HG03460 (cell line): ENCODE data around the gene CLDN20.
"Not testable (repeated sequence)": the region's sequence is repeated elsewhere in the genome, so short reads cannot be mapped to it uniquely, and the experiment has no call there.

ENCODE experiments used
- ATAC-seq: cut with Tn5 transposase; IDR thresholded peaks from one replicate; pipeline ENCODE4 v1.9.1; 2021; ENCODE audit not compliant: unreplicated experiment

The CLDN20 gene

GRCh38 chr6:155268088-155268867 lies 4.5 kb downstream of the CLDN20 start:
- ATAC-seq, result not testable (repeated sequence)

GRCh38 chr6:155269765-155270164 lies 6.0 kb downstream of the CLDN20 start:
- no peak for ATAC-seq

GRCh38 chr6:155270561-155271091 lies 6.8 kb downstream of the CLDN20 start:
- ATAC-seq, result no peak

GRCh38 chr6:155271145-155271544 lies 7.3 kb downstream of the CLDN20 start:
- ATAC-seq, result no peak

GRCh38 chr6:155272353-155273232 lies 8.8 kb downstream of the CLDN20 start:
- no peak for ATAC-seq

GRCh38 chr6:155273431-155273830 lies 9.6 kb downstream of the CLDN20 start:
- no peak for ATAC-seq

- ATAC-seq, result no peak
These were observed 10.3 kb downstream of the CLDN20 start for GRCh38 chr6:155274106-155274505.

GRCh38 chr6:155274533-155274932 lies 10.7 kb downstream of the CLDN20 start:
- ATAC-seq, result no peak

- ATAC-seq, result no peak
These were observed 12.1 kb downstream of the CLDN20 start for GRCh38 chr6:155275808-155276480.

GRCh38 chr6:155276638-155277037 lies 12.8 kb downstream of the CLDN20 start:
- ATAC-seq, result no peak

- ATAC-seq, result no peak
These were observed 14.7 kb downstream of the CLDN20 start for GRCh38 chr6:155278319-155279049.

- ATAC-seq, result no peak
These were observed 21.0 kb downstream of the CLDN20 start for GRCh38 chr6:155284775-155285174.

GRCh38 chr6:155287762-155288161 lies 23.9 kb downstream of the CLDN20 start:
- no peak for ATAC-seq

GRCh38 chr6:155290491-155290890 lies 26.7 kb downstream of the CLDN20 start:
- no peak for ATAC-seq

GRCh38 chr6:155291291-155291690 lies 27.5 kb downstream of the CLDN20 start:
- ATAC-seq, result no peak

- ATAC-seq, result no peak
These were observed 28.9 kb downstream of the CLDN20 start for GRCh38 chr6:155292711-155293110.

- ATAC-seq, result no peak
These were observed 33.9 kb downstream of the CLDN20 start for GRCh38 chr6:155297669-155298068.

GRCh38 chr6:155301867-155302266 lies 38.1 kb downstream of the CLDN20 start:
- ATAC-seq, result no peak

- ATAC-seq, result no peak
These were observed 39.6 kb downstream of the CLDN20 start for GRCh38 chr6:155303361-155303870.

GRCh38 chr6:155306958-155307357 lies 43.1 kb downstream of the CLDN20 start:
- no peak for ATAC-seq
